Measurements from ENCODE around the gene IL22.

Gene IL22

DNA sequence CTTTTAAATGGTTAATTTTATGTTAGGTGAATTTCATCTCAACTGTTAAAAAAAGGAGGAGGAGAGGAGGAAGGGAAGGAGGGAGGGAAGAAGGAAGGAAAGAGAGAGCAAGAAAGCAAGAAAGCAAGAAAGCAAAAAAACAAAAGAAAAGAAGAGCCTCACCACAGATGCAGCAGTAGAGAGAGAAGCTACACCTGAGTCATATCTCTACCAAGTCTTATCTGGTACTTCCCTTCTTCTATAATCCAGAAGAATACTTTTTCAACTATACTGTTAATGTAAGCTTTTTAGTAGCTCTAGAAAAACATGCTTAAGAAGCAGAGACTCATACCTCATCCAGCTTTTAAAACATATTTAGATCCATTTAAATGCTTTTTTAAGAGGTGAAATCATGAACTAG lies 22.2 kb downstream of the IL22 start:
- TF ChIP-seq, protein P1, sequence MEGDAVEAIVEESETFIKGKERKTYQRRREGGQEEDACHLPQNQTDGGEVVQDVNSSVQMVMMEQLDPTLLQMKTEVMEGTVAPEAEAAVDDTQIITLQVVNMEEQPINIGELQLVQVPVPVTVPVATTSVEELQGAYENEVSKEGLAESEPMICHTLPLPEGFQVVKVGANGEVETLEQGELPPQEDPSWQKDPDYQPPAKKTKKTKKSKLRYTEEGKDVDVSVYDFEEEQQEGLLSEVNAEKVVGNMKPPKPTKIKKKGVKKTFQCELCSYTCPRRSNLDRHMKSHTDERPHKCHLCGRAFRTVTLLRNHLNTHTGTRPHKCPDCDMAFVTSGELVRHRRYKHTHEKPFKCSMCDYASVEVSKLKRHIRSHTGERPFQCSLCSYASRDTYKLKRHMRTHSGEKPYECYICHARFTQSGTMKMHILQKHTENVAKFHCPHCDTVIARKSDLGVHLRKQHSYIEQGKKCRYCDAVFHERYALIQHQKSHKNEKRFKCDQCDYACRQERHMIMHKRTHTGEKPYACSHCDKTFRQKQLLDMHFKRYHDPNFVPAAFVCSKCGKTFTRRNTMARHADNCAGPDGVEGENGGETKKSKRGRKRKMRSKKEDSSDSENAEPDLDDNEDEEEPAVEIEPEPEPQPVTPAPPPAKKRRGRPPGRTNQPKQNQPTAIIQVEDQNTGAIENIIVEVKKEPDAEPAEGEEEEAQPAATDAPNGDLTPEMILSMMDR (IDR thresholded peaks at IDR 0.05; ENCODE audit: low read depth, low read length), result no peak
- H3K4me3 ChIP-seq (ENCODE audit: low read depth, low read length), result no peak overlapping the region

DNA sequence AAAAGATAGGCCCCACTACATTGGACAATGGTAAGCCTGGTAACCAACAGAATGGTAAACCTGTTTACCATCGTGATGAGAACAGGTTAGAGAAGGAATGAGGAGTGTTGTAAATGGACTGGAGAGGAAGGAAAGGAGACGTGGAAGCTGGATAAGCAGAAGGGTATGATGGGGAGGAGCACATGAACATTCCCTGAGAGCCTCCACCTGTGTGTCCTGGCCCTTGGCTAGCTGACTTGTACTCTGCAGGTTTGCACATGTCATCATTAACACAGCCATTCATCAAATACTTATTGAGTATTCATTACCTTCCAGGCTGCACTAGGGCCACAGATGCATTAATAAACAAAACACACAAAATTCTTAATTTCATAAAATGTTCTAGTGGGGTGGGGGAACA lies 23.4 kb downstream of the IL22 start:
- H3K4me3 ChIP-seq (ENCODE audit: low read depth, low read length), result no peak overlapping the region

DNA sequence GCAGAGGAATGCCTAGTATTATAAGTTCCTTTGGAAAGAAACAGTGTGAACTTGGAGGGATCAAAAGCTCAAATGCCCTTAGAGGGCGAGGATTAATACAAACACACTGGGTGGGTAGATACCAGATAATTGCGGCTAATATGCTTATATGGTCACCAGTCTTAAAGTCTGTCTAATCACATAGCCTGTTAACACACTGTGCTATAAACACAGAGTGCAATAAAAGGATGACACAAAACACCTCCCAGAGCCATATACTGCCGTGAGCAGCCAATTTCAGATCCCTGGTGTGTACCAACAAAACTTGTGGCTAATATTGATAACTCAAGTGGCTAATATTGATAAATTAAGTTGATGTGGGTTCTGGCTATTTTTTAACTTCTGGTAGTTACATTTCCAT lies 26.0 kb downstream of the IL22 start:
- no peak overlapping the region for H3K4me3 ChIP-seq (ENCODE audit: low read depth, low read length)
- TF ChIP-seq, protein P1 (IDR thresholded peaks at IDR 0.05; ENCODE audit: low read depth, low read length), result no peak

More for the DNA sequence above, 23.4 kb downstream of the IL22 start:
- TF ChIP-seq, protein P1 (IDR thresholded peaks at IDR 0.05; ENCODE audit: low read depth, low read length), result no peak

DNA sequence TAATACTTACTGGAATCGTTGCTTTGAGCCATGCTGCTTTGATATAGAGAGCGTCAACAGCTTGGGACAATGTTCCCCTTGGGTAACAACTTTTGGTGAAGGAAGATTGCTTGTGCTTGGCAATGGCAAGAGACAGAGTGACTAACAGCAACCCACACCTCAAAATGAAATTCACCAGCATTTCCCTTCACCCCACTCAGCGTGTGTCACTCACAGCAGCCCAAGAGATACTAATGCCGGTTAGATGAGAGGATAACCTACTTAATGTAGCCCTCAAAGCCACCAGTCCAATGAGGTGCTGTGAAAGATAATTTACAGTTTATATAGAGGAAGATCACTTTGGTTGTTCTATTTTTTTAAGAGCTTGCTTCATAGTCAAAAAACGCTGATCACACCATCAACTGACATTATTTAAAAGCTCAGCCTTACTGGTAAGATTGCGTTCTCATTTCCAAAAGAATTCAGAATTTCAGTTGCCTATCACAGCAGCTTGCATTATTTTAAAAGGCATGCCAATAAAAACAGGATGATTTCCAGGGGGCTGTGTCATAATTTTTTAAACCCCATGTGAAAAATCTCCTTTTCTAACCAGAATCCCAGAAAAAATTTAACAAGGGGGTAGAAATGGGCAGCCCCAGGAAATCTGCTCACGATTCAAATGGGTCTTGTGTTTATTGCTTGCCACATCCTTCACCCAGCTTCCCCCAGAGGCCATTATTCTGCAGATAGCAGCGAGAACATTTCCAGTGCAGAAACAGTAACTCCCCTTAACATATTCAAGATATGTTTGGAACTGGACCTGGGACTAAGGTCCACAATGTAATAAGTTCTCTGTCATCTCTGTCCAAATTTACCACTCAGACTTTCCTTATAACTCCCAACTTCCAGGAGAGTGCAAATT lies 27.6 kb downstream of the IL22 start, which contains the start of gene IL26:
Gene IL26, minus strand, starts transcription at position 235 of the 901 bp plus-strand sequence. Its CDS starts 54 bp downstream, at position 181.
- TF ChIP-seq, protein P1 (IDR thresholded peaks at IDR 0.05; ENCODE audit: low read depth, low read length), result no peak
- no peak within 1 kb of the TSS for H3K4me3 ChIP-seq (ENCODE audit: low read depth, low read length)

DNA sequence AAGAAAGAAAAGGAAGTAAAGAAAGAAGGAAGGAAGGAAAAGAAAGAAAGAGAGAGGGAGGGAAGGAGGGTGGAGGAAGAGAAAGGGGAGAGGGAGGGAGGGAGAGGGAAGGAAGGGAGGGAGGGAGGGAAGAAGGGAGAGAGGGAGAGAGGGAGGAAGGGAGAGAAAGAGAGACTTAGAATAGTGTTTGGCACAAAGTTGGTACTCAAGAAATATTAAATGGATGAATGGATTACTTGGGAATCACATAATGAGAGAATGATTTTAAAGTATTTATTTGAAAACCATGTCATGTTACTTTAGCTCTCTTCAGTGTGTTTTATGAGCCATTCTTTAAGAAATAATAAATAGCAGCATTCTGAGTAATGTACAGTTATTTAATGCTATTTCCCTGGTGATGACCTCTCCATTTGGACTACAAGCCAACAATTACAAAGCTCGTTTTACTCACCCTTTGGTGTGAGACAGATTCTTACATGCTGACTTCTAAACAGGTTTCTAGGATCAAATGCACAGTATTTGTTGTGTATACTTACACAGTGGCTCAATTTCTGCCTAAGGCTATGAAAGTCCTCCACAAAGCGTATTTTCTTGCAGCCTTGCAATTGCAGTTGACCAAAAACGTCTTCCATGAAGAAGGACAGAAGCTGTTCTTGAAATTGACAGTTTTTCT lies 28.7 kb downstream of the IL22 start:
- TF ChIP-seq, protein P1 (IDR thresholded peaks at IDR 0.05; ENCODE audit: low read depth, low read length), result no peak
- no peak overlapping the region for H3K4me3 ChIP-seq (ENCODE audit: low read depth, low read length)

DNA sequence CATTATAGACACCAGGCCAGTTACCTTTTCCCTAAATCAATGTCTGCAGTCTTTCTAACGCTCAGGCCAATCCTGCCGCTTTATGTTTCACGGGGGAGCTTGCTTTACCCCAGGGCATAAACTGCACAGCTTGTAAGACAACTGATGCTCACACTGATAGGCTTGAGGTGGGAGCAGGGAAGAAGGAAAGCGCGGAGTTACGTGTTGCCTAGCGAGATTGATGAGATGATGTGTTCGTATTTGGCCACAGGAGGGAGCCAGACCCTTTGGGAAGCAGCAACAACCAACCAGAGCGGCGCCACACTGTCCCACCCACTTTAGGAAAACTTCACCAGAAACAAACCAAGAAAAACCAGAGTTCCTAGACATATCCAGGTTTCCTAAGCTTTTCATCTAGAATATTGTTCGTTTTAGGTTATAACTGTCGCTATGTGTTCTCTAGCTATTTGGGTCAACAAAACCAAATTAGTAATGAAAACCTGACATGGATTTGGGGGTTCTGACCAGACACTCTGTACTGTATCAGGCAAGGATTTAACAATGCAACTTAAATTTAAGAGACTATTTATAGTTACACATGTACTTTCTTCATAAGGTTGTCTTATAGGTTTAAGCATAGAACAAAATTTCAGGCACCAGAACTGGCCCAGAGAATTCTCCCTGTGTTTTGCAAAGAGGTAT lies 30.2 kb downstream of the IL22 start:
- no peak overlapping the region for H3K4me3 ChIP-seq (ENCODE audit: low read depth, low read length)
- TF ChIP-seq, protein P1 (IDR thresholded peaks at IDR 0.05; ENCODE audit: low read depth, low read length), result peak; percentile 75

All from WI38 (cell line).